Endodermal cell (in vitro differentiated cells): ENCODE data around the gene FBXL16. TPM values are rescaled to one million over a fixed set of nuclear protein-coding genes. Genes with fewer than 3 reads are reported as not detected.

Source experiments
- DNase-seq: peaks from one replicate; pipeline ENCODE4 v3.0.0-alpha.2; 2017
- H3K27ac ChIP-seq: 2 replicates; pipeline ENCODE4 v1.5.1; 2013; ENCODE audit warnings: mild to moderate bottlenecking, low read depth, low read length, moderate library complexity
- H3K27me3 ChIP-seq: 2 replicates; pipeline ENCODE4 v1.6.1; 2013; ENCODE audit warnings: mild to moderate bottlenecking, low read length, moderate library complexity; ENCODE audit not compliant: insufficient read depth, control insufficient read depth, poor library complexity, severe bottlenecking
- H3K36me3 ChIP-seq: 2 replicates; pipeline ENCODE4 v1.7.0; 2013; ENCODE audit warnings: mild to moderate bottlenecking, low read length, moderate library complexity; ENCODE audit not compliant: control insufficient read depth, insufficient read depth
- H3K4me1 ChIP-seq: one replicate; pipeline ENCODE4 v1.7.0; 2013; ENCODE audit warnings: low read length; ENCODE audit not compliant: control insufficient read depth, insufficient read depth
- H3K4me3 ChIP-seq: 2 replicates; pipeline ENCODE4 v1.5.1; 2013; ENCODE audit warnings: mild to moderate bottlenecking, low read length, moderate library complexity
- H3K9ac ChIP-seq: 2 replicates; pipeline ENCODE4 v1.6.1; 2013; ENCODE audit warnings: mild to moderate bottlenecking, low read length, moderate library complexity; ENCODE audit not compliant: poor library complexity, severe bottlenecking; ENCODE audit errors: extremely low read depth
- H3K9me3 ChIP-seq: 2 replicates; pipeline ENCODE4 v1.6.1; 2013; ENCODE audit warnings: mild to moderate bottlenecking, low read length, moderate library complexity; ENCODE audit not compliant: control insufficient read depth
- H3K27ac Mint-ChIP-seq: 2 replicates; pipeline ENCODE4 v1.8.0; 2020; ENCODE audit warnings: mixed read lengths
- H3K27me3 Mint-ChIP-seq: 2 replicates; pipeline ENCODE4 v1.8.0; 2021; ENCODE audit warnings: mild to moderate bottlenecking, mixed read lengths; ENCODE audit not compliant: insufficient read depth
- H3K36me3 Mint-ChIP-seq: 2 replicates; pipeline ENCODE4 v1.8.0; 2020; ENCODE audit warnings: low read depth, mixed read lengths
- H3K4me1 Mint-ChIP-seq: 2 replicates; pipeline ENCODE4 v1.8.0; 2020; ENCODE audit warnings: mixed read lengths
- H3K4me3 Mint-ChIP-seq: 2 replicates; pipeline ENCODE4 v1.8.0; 2020; ENCODE audit warnings: mild to moderate bottlenecking, moderate library complexity, mixed read lengths
- H3K9me3 Mint-ChIP-seq: 2 replicates; pipeline ENCODE4 v1.8.0; 2020; ENCODE audit warnings: mild to moderate bottlenecking, mixed read lengths
- CTCF ChIP-seq: fragments of 200-600 bp; sonication (generic); conservative IDR thresholded peaks from 2 replicates; pipeline ENCODE4 v1.5.0; 2021; ENCODE audit warnings: antibody characterized with exemption, mild to moderate bottlenecking
- WGBS, 2 experiments: methylation state at CpG; one replicate each; pipeline versions ENCODE4 v1.1.5 to v1.1.7; 2013; ENCODE audit warnings: missing lambda C conversion rate in 2 of 2, mixed read lengths in 1 of 2; ENCODE audit not compliant: insufficient coverage in 1 of 2, insufficient read length in 1 of 2; 5-methylcytosine and 5-hydroxymethylcytosine counted together
- total RNA-seq, 2 donors: library from RNA; stranded (reverse); fragmentation: NEBNext Ultra II Directional in 1 of 2; extraction: Animal tissue kit (Norgen Biotek cat#: 25700) in 1 of 2; gene quantifications; 2 replicates in 1 of 2; 3 replicates in 1 of 2; pipeline ENCODE4 v1.2.1, GENCODE V29; 2021

Gene FBXL16
- total RNA-seq, 2 donors from 2014 or later: 0.38 to 2.2 TPM

GRCh38 chr16:658679-659571 is 46.7 kb downstream of the FBXL16 start:
- H3K4me1 Mint-ChIP-seq: peaks cover 3% of the 10 kb centered on the region
- H3K4me3 Mint-ChIP-seq: no peak overlapping the region
- H3K4me3 ChIP-seq: no peak overlapping the region
- no peaks in the 10 kb centered on the region for H3K27me3 ChIP-seq
- no peaks in the 10 kb centered on the region for H3K36me3 ChIP-seq
- H3K27ac Mint-ChIP-seq: no peak overlapping the region
- no peaks in the 10 kb centered on the region for H3K9me3 ChIP-seq
- no peak for DNase-seq
- no peaks in the 10 kb centered on the region for H3K27me3 Mint-ChIP-seq
- no peak overlapping the region for H3K9ac ChIP-seq
- 92% methylated on average over 20 to 35 of the region's 35 CpGs for WGBS, 2 experiments
- H3K4me1 ChIP-seq: no peaks in the 10 kb centered on the region
- no peak overlapping the region for H3K27ac ChIP-seq
- peaks cover 7% of the 10 kb centered on the region for H3K36me3 Mint-ChIP-seq
- TF ChIP-seq CTCF: no peak
- no peaks in the 10 kb centered on the region for H3K9me3 Mint-ChIP-seq

GRCh38 chr16:657487-657886 is 48.1 kb downstream of the FBXL16 start:
- H3K9me3 Mint-ChIP-seq: no peaks in the 10 kb centered on the region
- Histone ChIP-seq H3K4me3 (no peak overlapping the region), H3K27ac (no peak overlapping the region), H3K9me3 (no peaks in the 10 kb centered on the region), H3K27me3 (no peaks in the 10 kb centered on the region), H3K36me3 (no peaks in the 10 kb centered on the region), H3K9ac (no peak overlapping the region), H3K4me1 (no peaks in the 10 kb centered on the region)
- DNase-seq: no peak
- H3K36me3 Mint-ChIP-seq: peaks cover 2% of the 10 kb centered on the region
- H3K4me1 Mint-ChIP-seq: peaks cover 3% of the 10 kb centered on the region
- no peak overlapping the region for H3K27ac Mint-ChIP-seq
- whole genome bisulfite sequencing, 2 experiments: 95 to 99% methylated on average over 13 to 22 of the region's 22 CpGs
- no peaks in the 10 kb centered on the region for H3K27me3 Mint-ChIP-seq
- TF ChIP-seq CTCF: no peak
- H3K4me3 Mint-ChIP-seq: no peak overlapping the region

- H3K27ac Mint-ChIP-seq: no peak overlapping the region
- 94 to 96% methylated on average over 11 to 12 of the region's 12 CpGs for WGBS, 2 experiments
- no peak overlapping the region for H3K9ac ChIP-seq
- H3K4me1 ChIP-seq: no peaks in the 10 kb centered on the region
- no peaks in the 10 kb centered on the region for H3K9me3 Mint-ChIP-seq
- H3K27me3 ChIP-seq: no peaks in the 10 kb centered on the region
- H3K27me3 Mint-ChIP-seq: no peaks in the 10 kb centered on the region
- H3K9me3 ChIP-seq: no peaks in the 10 kb centered on the region
- no peak for TF ChIP-seq CTCF
- no peak overlapping the region for H3K4me3 Mint-ChIP-seq
- no peaks in the 10 kb centered on the region for H3K36me3 ChIP-seq
- H3K36me3 Mint-ChIP-seq: no peaks in the 10 kb centered on the region
- no peak overlapping the region for H3K4me3 ChIP-seq
- H3K4me1 Mint-ChIP-seq: no peaks in the 10 kb centered on the region
- no peak for DNase-seq
- H3K27ac ChIP-seq: no peak overlapping the region
Observed at GRCh38 chr16:654034-654433, 51.6 kb downstream of the FBXL16 start.
